Measurements from ENCODE around the gene MB.

Gene MB

GRCh38 chr22:35609761-35610160 is 7.4 kb downstream of the MB start:
- H4K20me1 ChIP-seq (ENCODE audit: insufficient read depth) = no peaks in the 10 kb centered on the region
- H3K4me2 ChIP-seq = no peak overlapping the region
- no peaks in the 10 kb centered on the region for H3K79me2 ChIP-seq (ENCODE audit: insufficient read depth, low read depth)
- H3K4me3 ChIP-seq (IDR thresholded peaks at IDR 0.05; ENCODE audit: insufficient read depth, low read depth, low read length) = no peak overlapping the region
- H3K27me3 ChIP-seq (ENCODE audit: insufficient read depth, low read depth) = no peaks in the 10 kb centered on the region
- TF ChIP-seq, protein P1, sequence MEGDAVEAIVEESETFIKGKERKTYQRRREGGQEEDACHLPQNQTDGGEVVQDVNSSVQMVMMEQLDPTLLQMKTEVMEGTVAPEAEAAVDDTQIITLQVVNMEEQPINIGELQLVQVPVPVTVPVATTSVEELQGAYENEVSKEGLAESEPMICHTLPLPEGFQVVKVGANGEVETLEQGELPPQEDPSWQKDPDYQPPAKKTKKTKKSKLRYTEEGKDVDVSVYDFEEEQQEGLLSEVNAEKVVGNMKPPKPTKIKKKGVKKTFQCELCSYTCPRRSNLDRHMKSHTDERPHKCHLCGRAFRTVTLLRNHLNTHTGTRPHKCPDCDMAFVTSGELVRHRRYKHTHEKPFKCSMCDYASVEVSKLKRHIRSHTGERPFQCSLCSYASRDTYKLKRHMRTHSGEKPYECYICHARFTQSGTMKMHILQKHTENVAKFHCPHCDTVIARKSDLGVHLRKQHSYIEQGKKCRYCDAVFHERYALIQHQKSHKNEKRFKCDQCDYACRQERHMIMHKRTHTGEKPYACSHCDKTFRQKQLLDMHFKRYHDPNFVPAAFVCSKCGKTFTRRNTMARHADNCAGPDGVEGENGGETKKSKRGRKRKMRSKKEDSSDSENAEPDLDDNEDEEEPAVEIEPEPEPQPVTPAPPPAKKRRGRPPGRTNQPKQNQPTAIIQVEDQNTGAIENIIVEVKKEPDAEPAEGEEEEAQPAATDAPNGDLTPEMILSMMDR (conservative IDR thresholded peaks at IDR 0.05; ENCODE audit: low read depth, low read length) = no peak
- no peaks in the 10 kb centered on the region for H3K36me3 ChIP-seq (ENCODE audit: insufficient read depth)
- H3K27ac ChIP-seq = no peak overlapping the region
- H2AFZ ChIP-seq (ENCODE audit: low read depth) = no peak overlapping the region
- H3K4me1 ChIP-seq (ENCODE audit: low read depth, poor library complexity, severe bottlenecking) = no peaks in the 10 kb centered on the region
- H3K9ac ChIP-seq = no peak overlapping the region

GRCh38 chr22:35609261-35609660 is 7.9 kb downstream of the MB start:
- H3K4me3 ChIP-seq (IDR thresholded peaks at IDR 0.05; ENCODE audit: insufficient read depth, low read depth, low read length) = no peak overlapping the region
- H3K9ac ChIP-seq = no peak overlapping the region
- no peak overlapping the region for H2AFZ ChIP-seq (ENCODE audit: low read depth)
- no peaks in the 10 kb centered on the region for H4K20me1 ChIP-seq (ENCODE audit: insufficient read depth)
- H3K79me2 ChIP-seq (ENCODE audit: insufficient read depth, low read depth) = no peaks in the 10 kb centered on the region
- no peaks in the 10 kb centered on the region for H3K27me3 ChIP-seq (ENCODE audit: insufficient read depth, low read depth)
- TF ChIP-seq, protein P1 (conservative IDR thresholded peaks at IDR 0.05; ENCODE audit: low read depth, low read length) = no peak
- H3K27ac ChIP-seq = no peak overlapping the region
- H3K4me1 ChIP-seq (ENCODE audit: low read depth, poor library complexity, severe bottlenecking) = no peaks in the 10 kb centered on the region
- no peaks in the 10 kb centered on the region for H3K36me3 ChIP-seq (ENCODE audit: insufficient read depth)
- H3K4me2 ChIP-seq = no peak overlapping the region

- no peaks in the 10 kb centered on the region for H3K36me3 ChIP-seq (ENCODE audit: insufficient read depth)
- no peak overlapping the region for H2AFZ ChIP-seq (ENCODE audit: low read depth)
- H3K27ac ChIP-seq = no peak overlapping the region
- TF ChIP-seq, protein P1 (conservative IDR thresholded peaks at IDR 0.05; ENCODE audit: low read depth, low read length) = no peak
- no peak overlapping the region for H3K4me3 ChIP-seq (IDR thresholded peaks at IDR 0.05; ENCODE audit: insufficient read depth, low read depth, low read length)
- no peaks in the 10 kb centered on the region for H3K27me3 ChIP-seq (ENCODE audit: insufficient read depth, low read depth)
- no peaks in the 10 kb centered on the region for H3K4me1 ChIP-seq (ENCODE audit: low read depth, poor library complexity, severe bottlenecking)
- H3K9ac ChIP-seq = no peak overlapping the region
- H3K79me2 ChIP-seq (ENCODE audit: insufficient read depth, low read depth) = no peaks in the 10 kb centered on the region
- no peaks in the 10 kb centered on the region for H4K20me1 ChIP-seq (ENCODE audit: insufficient read depth)
- H3K4me2 ChIP-seq = no peak overlapping the region
Measured at GRCh38 chr22:35608088-35608487, 9.0 kb downstream of the MB start.

- Histone ChIP-seq H3K36me3 (ENCODE audit: insufficient read depth) (no peaks in the 10 kb centered on the region), H3K9ac (no peak overlapping the region), H2AFZ (ENCODE audit: low read depth) (no peak overlapping the region), H3K4me1 (ENCODE audit: low read depth, poor library complexity, severe bottlenecking) (no peaks in the 10 kb centered on the region), H3K4me3 (IDR thresholded peaks at IDR 0.05; ENCODE audit: insufficient read depth, low read depth, low read length) (no peak overlapping the region), H3K27ac (no peak overlapping the region), H3K79me2 (ENCODE audit: insufficient read depth, low read depth) (no peaks in the 10 kb centered on the region), H4K20me1 (ENCODE audit: insufficient read depth) (no peaks in the 10 kb centered on the region), H3K4me2 (no peak overlapping the region), H3K27me3 (ENCODE audit: insufficient read depth, low read depth) (no peaks in the 10 kb centered on the region)
- TF ChIP-seq, protein P1 (conservative IDR thresholded peaks at IDR 0.05; ENCODE audit: low read depth, low read length) = no peak
Measured at GRCh38 chr22:35606916-35607315, 10.2 kb downstream of the MB start.
